Measurements from ENCODE around the gene TMEM37. TPM values are rescaled to one million over a fixed set of nuclear protein-coding genes. Genes with fewer than 3 reads are reported as not detected.

The TMEM37 gene
- total RNA-seq, 4 donors from 2014 or later: 3.7 to 15.3 (median 8.8) TPM

GRCh38 chr2:119484834-119485233, 53.2 kb downstream of the TMEM37 start:
- Histone ChIP-seq H3K9me3 (no peaks in the 10 kb centered on the region), H3K4me3 (no peak overlapping the region), H3K4me1 (no peaks in the 10 kb centered on the region), H3K27ac (no peak overlapping the region), H3K27me3 (no peaks in the 10 kb centered on the region), H3K36me3 (no peaks in the 10 kb centered on the region)
- 44 to 55% methylated on average over 5 to 6 of the region's 6 CpGs for WGBS, 2 donors
- no peak for DNase-seq (ENCODE audit: low spot score in 2 of 2)
- TF ChIP-seq EP300 (IDR thresholded peaks at IDR 0.05): no peak
- TF ChIP-seq CTCF (IDR thresholded peaks at IDR 0.05): no peak
- TF ChIP-seq POLR2A (IDR thresholded peaks at IDR 0.05): no peak

GRCh38 chr2:119485336-119486110, 53.9 kb downstream of the TMEM37 start:
- no peak for DNase-seq (ENCODE audit: low spot score in 2 of 2)
- 78 to 80% methylated on average over 12 of the region's 12 CpGs for WGBS, 2 donors
- Histone ChIP-seq H3K4me1 (no peaks in the 10 kb centered on the region), H3K36me3 (no peaks in the 10 kb centered on the region), H3K27me3 (no peaks in the 10 kb centered on the region), H3K9me3 (no peaks in the 10 kb centered on the region), H3K27ac (no peak overlapping the region), H3K4me3 (no peak overlapping the region)
- TF ChIP-seq EP300 (IDR thresholded peaks at IDR 0.05) (no peak), POLR2A (IDR thresholded peaks at IDR 0.05) (no peak), CTCF (IDR thresholded peaks at IDR 0.05) (no peak)

GRCh38 chr2:119486196-119486827, 54.7 kb downstream of the TMEM37 start:
- H3K4me1 ChIP-seq: no peaks in the 10 kb centered on the region
- DNase-seq (ENCODE audit: low spot score in 2 of 2): no peak

GRCh38 chr2:119486886-119487285, 55.2 kb downstream of the TMEM37 start:
- H3K4me3 ChIP-seq: no peak overlapping the region
- H3K36me3 ChIP-seq: no peaks in the 10 kb centered on the region
- whole genome bisulfite sequencing, 2 donors: 41 to 46% methylated on average over 6 to 7 of the region's 7 CpGs
- no peaks in the 10 kb centered on the region for H3K27me3 ChIP-seq
- no peak for TF ChIP-seq CTCF (IDR thresholded peaks at IDR 0.05)
- TF ChIP-seq EP300 (IDR thresholded peaks at IDR 0.05): no peak
- no peak for TF ChIP-seq POLR2A (IDR thresholded peaks at IDR 0.05)
- no peak overlapping the region for H3K27ac ChIP-seq
- no peaks in the 10 kb centered on the region for H3K9me3 ChIP-seq
- H3K4me1 ChIP-seq: no peaks in the 10 kb centered on the region
- no peak for DNase-seq (ENCODE audit: low spot score in 2 of 2)

More at GRCh38 chr2:119486196-119486827, 54.7 kb downstream of the TMEM37 start:
- Histone ChIP-seq H3K4me3 (no peak overlapping the region), H3K27ac (no peak overlapping the region), H3K27me3 (no peaks in the 10 kb centered on the region), H3K9me3 (no peaks in the 10 kb centered on the region), H3K36me3 (no peaks in the 10 kb centered on the region)
- TF ChIP-seq CTCF (IDR thresholded peaks at IDR 0.05) (no peak), POLR2A (IDR thresholded peaks at IDR 0.05) (no peak), EP300 (IDR thresholded peaks at IDR 0.05) (no peak)
- 86% methylated on average over 10 of the region's 10 CpGs for WGBS, 2 donors

Measured in tibial nerve (tissue), 4 donors.